Naive B cell (primary cell): ENCODE measurements around the gene PRSS50. TPM values are rescaled to one million over a fixed set of nuclear protein-coding genes. Genes with fewer than 3 reads are reported as not detected.
A peak's percentile ranks its signal among the peaks of the same experiment; 100 is the strongest.
"Not testable (repeated sequence)": the region's sequence is repeated elsewhere in the genome, so short reads cannot be mapped to it uniquely, and the experiment has no call there.

ENCODE experiments used
- ATAC-seq, 2 donors: fragments of 150-1000 bp; cut with Tn5 transposase; 2 replicates each; pipeline ENCODE4 v1.10.0; 2021; ENCODE audit warnings: low read depth in 2 of 2, mild to moderate bottlenecking in 2 of 2, moderate library complexity in 2 of 2
- DNase-seq: peaks from one replicate; pipeline ENCODE4 v3.0.0; 2022
- H3K27ac Mint-ChIP-seq, 6 donors: one replicate each; pipeline ENCODE4 v1.8.0; 2020 to 2022; ENCODE audit warnings: mild to moderate bottlenecking in 6 of 6, mixed read lengths in 6 of 6, moderate library complexity in 5 of 6, inconsistent platforms in 2 of 6
- H3K27me3 Mint-ChIP-seq, 3 donors: one replicate each; pipeline ENCODE4 v1.8.0; 2021 to 2022; ENCODE audit warnings: mixed read lengths in 3 of 3, mild to moderate bottlenecking in 1 of 3
- H3K36me3 Mint-ChIP-seq, 2 donors: one replicate each; pipeline ENCODE4 v1.8.0; 2020 to 2022; ENCODE audit warnings: mixed read lengths in 2 of 2, inconsistent platforms in 1 of 2, mild to moderate bottlenecking in 1 of 2
- H3K4me1 Mint-ChIP-seq, 3 donors: one replicate each; pipeline ENCODE4 v1.8.0; 2020 to 2022; ENCODE audit warnings: mixed read lengths in 3 of 3, inconsistent platforms in 1 of 3, mild to moderate bottlenecking in 1 of 3, moderate library complexity in 1 of 3
- H3K4me3 Mint-ChIP-seq, 8 donors: one replicate each; pipeline ENCODE4 v1.8.0; 2020 to 2022; ENCODE audit warnings: mild to moderate bottlenecking in 8 of 8, mixed read lengths in 8 of 8, moderate library complexity in 8 of 8, inconsistent platforms in 2 of 8
- H3K9me3 Mint-ChIP-seq, 7 donors: one replicate each; pipeline ENCODE4 v1.8.0; 2020 to 2022; ENCODE audit warnings: mixed read lengths in 7 of 7, mild to moderate bottlenecking in 5 of 7, inconsistent platforms in 2 of 7, moderate library complexity in 1 of 7
- polyA plus RNA-seq, 6 donors: library from polyadenylated mRNA; unstranded; fragments of 300-500 nt; fragmentation: Illumina TruSeq; gene quantifications; one replicate each; pipeline ENCODE4 v1.2.3, GENCODE V29; 2021; ENCODE audit warnings: low read depth in 6 of 6

The PRSS50 gene
- polyA plus RNA-seq, 6 donors from 2014 or later, result not detected

GRCh38 chr3:46709721-46710120 lies 7.9 kb downstream of the PRSS50 start:
- peak overlapping the region in 1 of 6 donors; percentile 66 for H3K27ac Mint-ChIP-seq
- H3K4me1 Mint-ChIP-seq, result no peaks in the 10 kb centered on the region
- H3K27me3 Mint-ChIP-seq, result peaks cover 0 to 11% (median 4%) of the 10 kb centered on the region in 3 donors
- DNase-seq, result no peak
- no peaks in the 10 kb centered on the region for H3K36me3 Mint-ChIP-seq
- H3K9me3 Mint-ChIP-seq, result no peaks in the 10 kb centered on the region
- no peak for ATAC-seq
- H3K4me3 Mint-ChIP-seq, result no peak overlapping the region

GRCh38 chr3:46709157-46709654 lies 8.5 kb downstream of the PRSS50 start:
- DNase-seq, result no peak
- Mint-ChIP-seq H3K27ac (peak overlapping the region in 2 of 6 donors; percentile 22 to 66), H3K36me3 (no peaks in the 10 kb centered on the region), H3K4me1 (no peaks in the 10 kb centered on the region), H3K4me3 (no peak overlapping the region), H3K27me3 (peaks cover 0 to 11% (median 4%) of the 10 kb centered on the region in 3 donors), H3K9me3 (no peaks in the 10 kb centered on the region)
- no peak for ATAC-seq

- DNase-seq (no peak), ATAC-seq (no peak)
- H3K27ac Mint-ChIP-seq, result no peak overlapping the region
- H3K36me3 Mint-ChIP-seq, result no peaks in the 10 kb centered on the region
- no peaks in the 10 kb centered on the region for H3K4me1 Mint-ChIP-seq
- no peaks in the 10 kb centered on the region for H3K9me3 Mint-ChIP-seq
- no peak overlapping the region for H3K4me3 Mint-ChIP-seq
- H3K27me3 Mint-ChIP-seq, result peaks cover 0 to 17% (median 4%) of the 10 kb centered on the region in 3 donors
Measured at GRCh38 chr3:46708401-46709156, 9.1 kb downstream of the PRSS50 start.

- Mint-ChIP-seq H3K36me3 (no peaks in the 10 kb centered on the region), H3K27ac (no peak overlapping the region), H3K4me1 (no peaks in the 10 kb centered on the region), H3K9me3 (no peaks in the 10 kb centered on the region), H3K27me3 (peaks cover 3 to 25% (median 4%) of the 10 kb centered on the region in 3 donors), H3K4me3 (no peak overlapping the region)
- no peak for DNase-seq
- no peak for ATAC-seq
Measured at GRCh38 chr3:46707601-46708011, 10.1 kb downstream of the PRSS50 start.

- peak overlapping the region in 1 of 6 donors; percentile 60 for H3K27ac Mint-ChIP-seq
- H3K4me3 Mint-ChIP-seq, result no peak overlapping the region
- H3K4me1 Mint-ChIP-seq, result no peaks in the 10 kb centered on the region
- no peaks in the 10 kb centered on the region for H3K9me3 Mint-ChIP-seq
- ATAC-seq, result no peak
- H3K27me3 Mint-ChIP-seq, result peaks cover 9 to 31% (median 10%) of the 10 kb centered on the region in 3 donors
- DNase-seq, result no peak
- no peaks in the 10 kb centered on the region for H3K36me3 Mint-ChIP-seq
Measured at GRCh38 chr3:46706771-46707582, 10.7 kb downstream of the PRSS50 start.

GRCh38 chr3:46705751-46706552 lies 11.7 kb downstream of the PRSS50 start:
- no peaks in the 10 kb centered on the region for H3K36me3 Mint-ChIP-seq
- no peak for ATAC-seq
- H3K4me3 Mint-ChIP-seq, result no peak overlapping the region
- peak overlapping the region in 1 of 6 donors; percentile 59 for H3K27ac Mint-ChIP-seq
- no peak for DNase-seq
- H3K27me3 Mint-ChIP-seq, result peaks cover 14 to 36% (median 15%) of the 10 kb centered on the region in 3 donors
- peaks cover 0 to 2% (median 0%) of the 10 kb centered on the region in 3 donors for H3K4me1 Mint-ChIP-seq
- peaks cover 0 to 2% (median 0%) of the 10 kb centered on the region in 7 donors for H3K9me3 Mint-ChIP-seq

GRCh38 chr3:46705022-46705530 lies 12.6 kb downstream of the PRSS50 start:
- peaks cover 14 to 44% (median 15%) of the 10 kb centered on the region in 3 donors for H3K27me3 Mint-ChIP-seq
- H3K4me3 Mint-ChIP-seq, result no peak overlapping the region
- H3K27ac Mint-ChIP-seq, result no peak overlapping the region
- H3K9me3 Mint-ChIP-seq, result peaks cover 0 to 2% (median 0%) of the 10 kb centered on the region in 7 donors
- DNase-seq (peak; percentile 64), ATAC-seq (peak; percentile 75 to 85)
- H3K36me3 Mint-ChIP-seq, result no peaks in the 10 kb centered on the region
- peaks cover 0 to 2% (median 0%) of the 10 kb centered on the region in 3 donors for H3K4me1 Mint-ChIP-seq

GRCh38 chr3:46704346-46704745 lies 13.3 kb downstream of the PRSS50 start:
- DNase-seq, H3K9me3 Mint-ChIP-seq, H3K27ac Mint-ChIP-seq, ATAC-seq, H3K36me3 Mint-ChIP-seq, H3K4me1 Mint-ChIP-seq, H3K4me3 Mint-ChIP-seq: not testable (repeated sequence)
- H3K27me3 Mint-ChIP-seq, result peaks cover 15 to 45% (median 15%) of the 10 kb centered on the region in 3 donors

GRCh38 chr3:46703013-46703520 lies 14.6 kb downstream of the PRSS50 start:
- Mint-ChIP-seq H3K27ac (peak overlapping the region in 1 of 6 donors; percentile 31), H3K9me3 (peaks cover 0 to 2% (median 0%) of the 10 kb centered on the region in 7 donors), H3K36me3 (no peaks in the 10 kb centered on the region), H3K27me3 (peaks cover 15 to 45% (median 17%) of the 10 kb centered on the region in 3 donors), H3K4me1 (peaks cover 0 to 2% (median 0%) of the 10 kb centered on the region in 3 donors), H3K4me3 (no peak overlapping the region)
- DNase-seq (no peak), ATAC-seq (no peak)

GRCh38 chr3:46702246-46703012 lies 15.2 kb downstream of the PRSS50 start:
- no peaks in the 10 kb centered on the region for H3K36me3 Mint-ChIP-seq
- no peak for ATAC-seq
- peak overlapping the region in 1 of 6 donors; percentile 80 for H3K27ac Mint-ChIP-seq
- peaks cover 15 to 45% (median 17%) of the 10 kb centered on the region in 3 donors for H3K27me3 Mint-ChIP-seq
- H3K9me3 Mint-ChIP-seq, result peaks cover 0 to 2% (median 0%) of the 10 kb centered on the region in 7 donors
- DNase-seq, result no peak
- peaks cover 0 to 2% (median 0%) of the 10 kb centered on the region in 3 donors for H3K4me1 Mint-ChIP-seq
- H3K4me3 Mint-ChIP-seq, result no peak overlapping the region

GRCh38 chr3:46701181-46701939 lies 16.3 kb downstream of the PRSS50 start, which contains the start of gene TMIE:
Gene TMIE, plus strand, starts transcription at chr3:46701392. Its CDS starts 96 bp downstream, at chr3:46701488.
- Mint-ChIP-seq H3K36me3 (no peaks in the 10 kb centered on the region), H3K9me3 (peaks cover 0 to 2% (median 0%) of the 10 kb centered on the region in 7 donors), H3K4me3 (peak within 1 kb of the TSS in 5 of 8 donors; percentile 30 to 67 (median 51)), H3K27ac (peak within 1 kb of the TSS in 1 of 6 donors; percentile 66), H3K4me1 (peaks cover 0 to 2% (median 0%) of the 10 kb centered on the region in 3 donors), H3K27me3 (peaks cover 15 to 43% (median 17%) of the 10 kb centered on the region in 3 donors)
- peak in 1 of 2 donors; percentile 24 for ATAC-seq
- no peak for DNase-seq
